ENCODE results near the gene ANKRD63.

DNA sequence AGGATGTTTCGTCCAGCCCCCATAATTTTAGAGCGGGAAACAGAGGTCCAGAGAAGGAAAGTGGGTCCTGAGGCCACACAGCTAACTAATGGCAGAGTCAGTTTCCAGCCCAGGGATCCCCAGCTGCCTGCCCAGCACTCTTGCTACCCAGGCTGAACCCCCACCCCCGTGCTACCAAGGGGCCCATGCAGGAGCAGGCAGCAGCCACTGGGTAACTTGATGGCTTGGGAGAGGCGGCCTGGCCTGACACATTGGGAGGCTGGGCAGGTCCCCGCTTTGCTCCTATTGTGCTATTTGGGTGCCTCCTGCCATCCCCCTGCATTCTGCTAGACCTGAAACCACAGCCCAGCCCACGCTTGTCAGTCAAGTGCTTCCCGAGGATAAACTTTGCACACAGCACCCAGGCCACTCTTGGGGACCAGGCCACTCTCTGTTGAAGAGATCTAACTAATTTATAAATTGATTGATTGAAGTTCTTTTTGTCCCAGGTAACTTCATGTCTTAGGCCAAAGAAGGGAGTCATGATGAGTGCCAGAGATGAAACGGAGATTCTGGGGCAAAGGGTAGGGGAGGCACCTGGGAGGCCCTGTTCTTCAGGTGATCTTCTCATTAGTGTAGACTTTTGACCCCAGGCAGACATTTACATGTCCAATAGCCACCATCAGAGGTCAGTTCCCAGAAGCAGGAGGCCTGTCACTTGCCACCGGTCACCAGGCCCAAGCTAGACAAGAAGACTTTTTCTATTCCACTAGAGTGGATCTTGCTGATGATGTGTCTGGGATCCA, 37.0 kb downstream of the ANKRD63 start:
- TF ChIP-seq, protein P1, sequence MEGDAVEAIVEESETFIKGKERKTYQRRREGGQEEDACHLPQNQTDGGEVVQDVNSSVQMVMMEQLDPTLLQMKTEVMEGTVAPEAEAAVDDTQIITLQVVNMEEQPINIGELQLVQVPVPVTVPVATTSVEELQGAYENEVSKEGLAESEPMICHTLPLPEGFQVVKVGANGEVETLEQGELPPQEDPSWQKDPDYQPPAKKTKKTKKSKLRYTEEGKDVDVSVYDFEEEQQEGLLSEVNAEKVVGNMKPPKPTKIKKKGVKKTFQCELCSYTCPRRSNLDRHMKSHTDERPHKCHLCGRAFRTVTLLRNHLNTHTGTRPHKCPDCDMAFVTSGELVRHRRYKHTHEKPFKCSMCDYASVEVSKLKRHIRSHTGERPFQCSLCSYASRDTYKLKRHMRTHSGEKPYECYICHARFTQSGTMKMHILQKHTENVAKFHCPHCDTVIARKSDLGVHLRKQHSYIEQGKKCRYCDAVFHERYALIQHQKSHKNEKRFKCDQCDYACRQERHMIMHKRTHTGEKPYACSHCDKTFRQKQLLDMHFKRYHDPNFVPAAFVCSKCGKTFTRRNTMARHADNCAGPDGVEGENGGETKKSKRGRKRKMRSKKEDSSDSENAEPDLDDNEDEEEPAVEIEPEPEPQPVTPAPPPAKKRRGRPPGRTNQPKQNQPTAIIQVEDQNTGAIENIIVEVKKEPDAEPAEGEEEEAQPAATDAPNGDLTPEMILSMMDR (IDR thresholded peaks at IDR 0.05; ENCODE audit: low read length) = no peak
- TF ChIP-seq EZH2phosphoT487 (IDR thresholded peaks at IDR 0.05; ENCODE audit: low read length) (no peak), EZH2 (optimal IDR thresholded peaks at IDR 0.05; ENCODE audit: low read depth, low read length) (no peak)
